ENCODE measurements around the gene IL17B.

Gene IL17B

GRCh38 chr5:149370878-149371277 lies 8.2 kb downstream of the IL17B start:
- Histone ChIP-seq H3K36me3 (ENCODE audit: insufficient read depth) (no peaks in the 10 kb centered on the region), H3K27ac (no peak overlapping the region), H3K4me1 (ENCODE audit: low read depth, poor library complexity, severe bottlenecking) (peaks cover 10% of the 10 kb centered on the region), H2AFZ (ENCODE audit: low read depth) (no peak overlapping the region), H3K4me2 (no peak overlapping the region), H4K20me1 (ENCODE audit: insufficient read depth) (no peaks in the 10 kb centered on the region), H3K79me2 (ENCODE audit: insufficient read depth, low read depth) (no peaks in the 10 kb centered on the region), H3K9ac (no peak overlapping the region), H3K27me3 (ENCODE audit: insufficient read depth, low read depth) (no peaks in the 10 kb centered on the region), H3K4me3 (IDR thresholded peaks at IDR 0.05; ENCODE audit: insufficient read depth, low read depth, low read length) (no peak overlapping the region)
- TF ChIP-seq CTCF (conservative IDR thresholded peaks at IDR 0.05; ENCODE audit: low read depth, low read length) = no peak

GRCh38 chr5:149367972-149368645 lies 11.0 kb downstream of the IL17B start:
- Histone ChIP-seq H2AFZ (ENCODE audit: low read depth) (no peak overlapping the region), H3K27ac (no peak overlapping the region), H3K4me2 (no peak overlapping the region), H3K4me1 (ENCODE audit: low read depth, poor library complexity, severe bottlenecking) (peaks cover 10% of the 10 kb centered on the region), H4K20me1 (ENCODE audit: insufficient read depth) (no peaks in the 10 kb centered on the region), H3K4me3 (IDR thresholded peaks at IDR 0.05; ENCODE audit: insufficient read depth, low read depth, low read length) (no peak overlapping the region), H3K27me3 (ENCODE audit: insufficient read depth, low read depth) (no peaks in the 10 kb centered on the region), H3K36me3 (ENCODE audit: insufficient read depth) (no peaks in the 10 kb centered on the region), H3K9ac (no peak overlapping the region), H3K79me2 (ENCODE audit: insufficient read depth, low read depth) (no peaks in the 10 kb centered on the region)
- no peak for TF ChIP-seq CTCF (conservative IDR thresholded peaks at IDR 0.05; ENCODE audit: low read depth, low read length)

GRCh38 chr5:149367249-149367971 lies 11.7 kb downstream of the IL17B start:
- Histone ChIP-seq H3K79me2 (ENCODE audit: insufficient read depth, low read depth) (no peaks in the 10 kb centered on the region), H3K4me2 (peak overlapping the region; percentile 36; the same call in 1 of the 2 replicates), H3K4me3 (IDR thresholded peaks at IDR 0.05; ENCODE audit: insufficient read depth, low read depth, low read length) (no peak overlapping the region), H3K27me3 (ENCODE audit: insufficient read depth, low read depth) (no peaks in the 10 kb centered on the region), H3K36me3 (ENCODE audit: insufficient read depth) (no peaks in the 10 kb centered on the region), H3K9ac (no peak overlapping the region), H3K27ac (no peak overlapping the region), H4K20me1 (ENCODE audit: insufficient read depth) (no peaks in the 10 kb centered on the region), H3K4me1 (ENCODE audit: low read depth, poor library complexity, severe bottlenecking) (peaks cover 10% of the 10 kb centered on the region), H2AFZ (ENCODE audit: low read depth) (no peak overlapping the region)
- TF ChIP-seq CTCF (conservative IDR thresholded peaks at IDR 0.05; ENCODE audit: low read depth, low read length) = peak; percentile 75

- no peak for TF ChIP-seq CTCF (conservative IDR thresholded peaks at IDR 0.05; ENCODE audit: low read depth, low read length)
- Histone ChIP-seq H3K27ac (no peak overlapping the region), H3K27me3 (ENCODE audit: insufficient read depth, low read depth) (no peaks in the 10 kb centered on the region), H3K4me3 (IDR thresholded peaks at IDR 0.05; ENCODE audit: insufficient read depth, low read depth, low read length) (no peak overlapping the region), H3K36me3 (ENCODE audit: insufficient read depth) (no peaks in the 10 kb centered on the region), H4K20me1 (ENCODE audit: insufficient read depth) (no peaks in the 10 kb centered on the region), H2AFZ (ENCODE audit: low read depth) (no peak overlapping the region), H3K79me2 (ENCODE audit: insufficient read depth, low read depth) (no peaks in the 10 kb centered on the region), H3K4me1 (ENCODE audit: low read depth, poor library complexity, severe bottlenecking) (peaks cover 10% of the 10 kb centered on the region), H3K4me2 (no peak overlapping the region), H3K9ac (no peak overlapping the region)
Observed at GRCh38 chr5:149366169-149366729, 12.8 kb downstream of the IL17B start.
